Astrocyte of the cerebellum (primary cell): ENCODE results near the gene REX1BD.

Experiments
- DNase-seq: peaks from one replicate; pipeline ENCODE4 v3.0.0-alpha.2; 2011; ENCODE audit warnings: low read depth
- H3K4me3 ChIP-seq: 2 replicates; pipeline ENCODE4 v1.5.1; 2011; ENCODE audit warnings: mild to moderate bottlenecking, low read depth, low read length, moderate library complexity
- in situ Hi-C: cut with HindIII; loops from 2 replicates; pipeline ENCODE4 v1.10.0; 2017; ENCODE audit warnings: low sequenced_read_pairs
- TF ChIP-seq, protein P1 (sequence below): IDR thresholded peaks from 2 replicates; pipeline ENCODE4 v1.5.1; 2012; ENCODE audit warnings: low read length, low read depth, moderate library complexity, mild to moderate bottlenecking; ENCODE audit errors: missing control alignments

REX1BD gene

DNA sequence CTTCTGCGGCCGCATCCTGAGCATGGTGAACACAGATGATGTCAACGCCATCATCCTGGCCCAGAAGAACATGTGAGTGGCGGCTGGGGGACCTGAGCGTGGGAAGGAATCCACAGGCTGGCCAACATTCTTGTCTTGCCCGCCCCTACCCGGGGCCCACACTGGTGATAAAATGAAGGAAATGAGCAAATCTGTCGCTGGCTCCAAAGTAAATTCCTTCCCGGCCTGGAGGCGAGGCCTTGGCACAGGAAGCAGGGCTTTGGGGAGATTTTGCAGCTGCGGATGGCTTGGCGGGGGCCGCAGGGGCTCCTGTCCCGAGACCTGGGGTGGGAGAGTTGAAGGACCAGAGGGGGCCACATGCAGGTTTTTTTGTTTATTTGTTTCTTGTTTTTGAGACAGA is 26.5 kb upstream of the REX1BD start:
- no peak for DNase-seq
- TF ChIP-seq, protein P1, sequence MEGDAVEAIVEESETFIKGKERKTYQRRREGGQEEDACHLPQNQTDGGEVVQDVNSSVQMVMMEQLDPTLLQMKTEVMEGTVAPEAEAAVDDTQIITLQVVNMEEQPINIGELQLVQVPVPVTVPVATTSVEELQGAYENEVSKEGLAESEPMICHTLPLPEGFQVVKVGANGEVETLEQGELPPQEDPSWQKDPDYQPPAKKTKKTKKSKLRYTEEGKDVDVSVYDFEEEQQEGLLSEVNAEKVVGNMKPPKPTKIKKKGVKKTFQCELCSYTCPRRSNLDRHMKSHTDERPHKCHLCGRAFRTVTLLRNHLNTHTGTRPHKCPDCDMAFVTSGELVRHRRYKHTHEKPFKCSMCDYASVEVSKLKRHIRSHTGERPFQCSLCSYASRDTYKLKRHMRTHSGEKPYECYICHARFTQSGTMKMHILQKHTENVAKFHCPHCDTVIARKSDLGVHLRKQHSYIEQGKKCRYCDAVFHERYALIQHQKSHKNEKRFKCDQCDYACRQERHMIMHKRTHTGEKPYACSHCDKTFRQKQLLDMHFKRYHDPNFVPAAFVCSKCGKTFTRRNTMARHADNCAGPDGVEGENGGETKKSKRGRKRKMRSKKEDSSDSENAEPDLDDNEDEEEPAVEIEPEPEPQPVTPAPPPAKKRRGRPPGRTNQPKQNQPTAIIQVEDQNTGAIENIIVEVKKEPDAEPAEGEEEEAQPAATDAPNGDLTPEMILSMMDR = no peak
- in situ Hi-C loops = no loop called here
- H3K4me3 ChIP-seq = no peak overlapping the region

DNA sequence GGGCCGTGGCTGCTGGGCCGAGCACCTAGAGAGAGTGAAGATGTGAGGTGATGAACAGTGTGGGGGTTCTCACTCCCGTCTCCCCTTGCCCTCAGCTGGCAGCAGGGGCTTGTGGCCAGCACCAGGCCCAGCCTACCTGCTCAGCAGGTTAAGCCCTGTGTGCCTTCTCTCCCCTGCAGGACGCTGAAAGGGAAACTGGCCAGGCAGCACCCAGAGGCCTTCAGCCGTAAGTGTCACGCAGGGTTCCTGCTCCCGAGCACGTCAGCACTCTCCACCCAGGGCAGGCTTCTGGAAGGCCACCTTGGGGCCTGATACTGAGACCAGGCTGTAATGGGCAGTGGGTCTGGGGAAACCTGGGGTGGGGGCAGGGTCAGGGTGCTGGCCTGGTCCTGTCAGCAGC is 21.6 kb upstream of the REX1BD start:
- in situ Hi-C loops = no loop called here
- no peak overlapping the region for H3K4me3 ChIP-seq
- TF ChIP-seq, protein P1 = no peak
- no peak for DNase-seq

DNA sequence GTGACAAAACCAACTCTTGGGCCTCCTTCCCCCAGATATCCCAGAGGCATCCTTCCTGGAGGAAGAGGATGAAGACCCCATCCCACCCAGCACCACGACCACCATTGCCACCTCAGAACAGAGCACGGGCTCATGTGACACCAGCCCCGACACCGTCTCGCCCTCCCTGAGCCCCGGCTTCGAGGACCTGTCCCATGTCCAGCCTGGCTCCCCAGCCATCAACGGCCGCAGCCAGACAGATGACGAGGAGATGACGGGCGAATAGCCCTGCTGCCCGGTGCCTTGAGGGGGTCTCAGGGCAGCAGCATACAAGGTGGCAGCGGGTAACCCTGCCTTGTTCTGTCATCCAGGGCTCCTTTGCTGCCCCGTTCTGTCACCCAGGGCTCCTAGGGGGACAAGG is 20.2 kb upstream of the REX1BD start:
- TF ChIP-seq, protein P1 = no peak
- DNase-seq = no peak
- in situ Hi-C loops = no loop called here

DNA sequence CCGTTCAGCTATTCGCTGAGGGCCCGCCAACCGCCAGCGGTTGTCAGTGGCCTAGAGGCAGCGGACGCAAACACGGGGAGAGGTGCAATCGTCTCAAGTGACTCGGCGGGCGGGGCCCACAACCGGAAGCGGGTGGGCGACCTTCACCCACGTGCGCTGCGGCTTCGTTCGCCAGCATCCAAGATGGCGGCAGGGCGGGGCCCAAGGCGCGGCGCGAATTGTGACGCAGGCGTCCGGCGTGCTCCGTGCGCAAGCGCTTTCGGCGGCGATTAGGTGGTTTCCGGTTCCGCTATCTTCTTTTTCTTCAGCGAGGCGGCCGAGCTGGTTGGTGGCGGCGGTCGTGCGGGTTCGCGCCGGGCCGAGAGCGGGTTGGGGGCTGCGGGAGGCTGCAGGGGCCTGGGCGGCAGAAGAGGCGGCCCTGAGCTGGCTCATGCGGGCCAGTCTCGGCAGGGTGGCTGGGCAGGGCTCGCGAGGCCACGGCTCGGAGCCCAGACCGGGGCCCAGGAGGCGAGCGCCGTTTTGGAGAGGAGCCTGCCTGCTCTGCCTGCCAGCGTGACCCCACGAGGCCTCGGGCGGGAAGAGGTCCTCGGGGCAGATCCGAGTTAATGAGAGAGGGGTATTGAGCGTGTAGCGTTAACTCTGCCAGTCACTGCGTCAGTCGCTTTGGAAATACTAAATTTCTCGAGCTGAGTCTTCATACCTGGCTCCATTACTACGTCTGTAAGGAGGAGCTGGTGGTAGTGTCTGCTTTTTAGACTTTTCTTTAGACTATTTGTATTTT is 16.8 kb upstream of the REX1BD start, which contains the start of gene UBA52:
Gene UBA52, plus strand, starts transcription at position 294 of the 781 bp plus-strand sequence. CDS start 1,444 bp downstream, outside the sequence.
- H3K4me3 ChIP-seq = peak within 1 kb of the TSS; percentile 95
- in situ Hi-C loops = no loop called here
- TF ChIP-seq, protein P1 = no peak
- DNase-seq = peak; percentile 90

More for the DNA sequence above, 20.2 kb upstream of the REX1BD start:
- no peak overlapping the region for H3K4me3 ChIP-seq

DNA sequence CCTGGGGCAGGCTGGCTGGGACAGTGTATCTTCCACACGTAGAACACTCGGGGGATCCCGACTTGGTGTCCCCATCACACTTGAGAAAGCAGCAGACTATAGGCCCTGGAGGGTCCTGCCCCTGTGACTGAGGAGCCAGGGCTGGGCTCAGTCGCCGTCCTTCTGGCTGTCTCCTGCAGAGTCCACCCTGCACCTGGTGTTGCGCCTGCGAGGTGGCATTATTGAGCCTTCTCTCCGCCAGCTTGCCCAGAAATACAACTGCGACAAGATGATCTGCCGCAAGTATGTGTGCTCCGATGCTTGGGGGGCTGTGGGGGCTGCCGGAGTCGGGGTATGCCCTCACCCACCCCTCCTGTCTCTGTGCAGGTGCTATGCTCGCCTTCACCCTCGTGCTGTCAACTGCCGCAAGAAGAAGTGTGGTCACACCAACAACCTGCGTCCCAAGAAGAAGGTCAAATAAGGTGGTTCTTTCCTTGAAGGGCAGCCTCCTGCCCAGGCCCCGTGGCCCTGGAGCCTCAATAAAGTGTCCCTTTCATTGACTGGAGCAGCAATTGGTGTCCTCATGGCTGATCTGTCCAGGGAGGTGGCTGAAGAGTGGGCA is 13.8 kb upstream of the REX1BD start:
- TF ChIP-seq, protein P1 = no peak
- in situ Hi-C loops = loop anchor here (25.0 kb wide), 1 partner anchor 263 kb away; the partner anchor contains the start of gene UPF1
- DNase-seq = no peak

DNA sequence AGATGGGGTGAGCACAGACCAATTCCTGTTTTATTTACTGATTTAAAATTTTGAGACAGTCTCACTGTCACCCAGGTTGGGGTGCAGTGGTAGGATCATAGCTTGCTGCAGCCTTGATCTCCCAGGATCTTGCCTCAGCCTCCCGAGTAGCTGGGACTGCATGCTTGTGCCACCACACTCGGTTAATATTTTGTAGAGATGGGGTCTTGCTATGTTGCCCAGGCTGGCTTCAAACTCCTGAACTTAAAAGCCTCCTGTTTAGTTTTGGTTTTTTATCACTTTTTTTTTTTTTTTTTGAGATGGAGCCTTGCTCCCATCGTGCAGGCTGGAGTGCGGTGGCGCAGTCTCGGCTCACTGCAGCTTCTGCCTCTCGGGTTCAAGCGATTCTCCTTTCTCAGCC is 12.2 kb upstream of the REX1BD start:
- in situ Hi-C loops = loop anchor here (25.0 kb wide), 1 partner anchor 261 kb away; the partner anchor contains the start of gene UPF1
- no peak for DNase-seq
- TF ChIP-seq, protein P1 = no peak
- no peak overlapping the region for H3K4me3 ChIP-seq

More for the DNA sequence above, 13.8 kb upstream of the REX1BD start:
- H3K4me3 ChIP-seq = no peak overlapping the region
